GM21423 (cell line): Measurements from ENCODE around the gene TMEM171.

Experiments used
- ATAC-seq: cut with Tn5 transposase; IDR thresholded peaks from one replicate; pipeline ENCODE4 v1.9.1; 2021; ENCODE audit warnings: mild to moderate bottlenecking, moderate library complexity; ENCODE audit not compliant: unreplicated experiment

TMEM171 gene

DNA sequence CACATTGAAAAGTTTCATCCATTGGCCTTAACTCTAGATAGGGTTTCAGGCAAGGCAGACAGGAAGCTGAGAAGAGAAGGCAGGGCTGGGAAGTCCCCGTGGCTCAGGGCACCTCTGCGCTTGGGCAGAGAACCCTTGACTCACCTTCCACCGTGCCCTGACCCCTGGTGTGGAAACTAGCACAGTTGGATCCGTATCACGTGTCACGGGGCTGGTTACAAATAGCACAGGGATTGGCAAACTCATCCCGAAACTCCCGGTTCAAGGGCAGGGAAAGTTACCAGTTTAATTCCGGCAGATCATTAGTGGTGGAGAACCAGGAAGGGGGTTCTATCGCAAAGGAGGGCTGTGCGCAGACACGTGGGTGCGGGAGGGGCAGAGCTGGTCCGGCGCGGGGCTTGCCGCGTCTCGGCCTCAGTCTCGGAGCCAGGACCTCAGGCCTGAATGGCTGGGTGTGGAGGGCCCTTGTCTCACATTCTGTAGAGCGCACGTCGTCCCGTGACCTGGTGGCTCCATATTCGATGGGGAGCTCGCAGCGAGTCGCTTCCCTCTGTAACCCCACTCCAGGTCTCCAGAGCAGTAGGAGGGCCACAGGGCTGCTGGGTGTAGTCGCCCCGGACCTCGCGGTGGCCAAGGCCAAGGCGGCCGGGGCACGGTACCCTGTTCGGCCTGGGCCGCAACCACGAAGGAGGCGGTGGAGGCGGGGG lies 771 bp upstream of the TMEM171 start:
- no peak for ATAC-seq

DNA sequence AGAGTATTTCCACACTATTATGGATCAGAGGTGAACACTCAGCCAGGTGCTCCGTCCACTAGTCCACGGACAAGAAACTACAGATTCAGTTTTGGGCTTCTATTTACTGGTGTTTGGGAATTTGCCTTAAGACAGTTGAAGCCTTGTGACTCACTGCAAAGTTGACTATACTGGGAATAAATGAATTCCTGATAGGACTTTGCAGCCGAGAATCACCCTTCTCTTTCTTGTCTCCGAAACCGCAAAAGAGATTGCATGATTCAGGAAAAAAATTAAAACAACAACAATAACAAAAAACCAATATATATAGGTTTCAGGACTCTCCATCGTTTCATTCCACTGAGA lies 716 bp downstream of the TMEM171 start:
- no peak for ATAC-seq

DNA sequence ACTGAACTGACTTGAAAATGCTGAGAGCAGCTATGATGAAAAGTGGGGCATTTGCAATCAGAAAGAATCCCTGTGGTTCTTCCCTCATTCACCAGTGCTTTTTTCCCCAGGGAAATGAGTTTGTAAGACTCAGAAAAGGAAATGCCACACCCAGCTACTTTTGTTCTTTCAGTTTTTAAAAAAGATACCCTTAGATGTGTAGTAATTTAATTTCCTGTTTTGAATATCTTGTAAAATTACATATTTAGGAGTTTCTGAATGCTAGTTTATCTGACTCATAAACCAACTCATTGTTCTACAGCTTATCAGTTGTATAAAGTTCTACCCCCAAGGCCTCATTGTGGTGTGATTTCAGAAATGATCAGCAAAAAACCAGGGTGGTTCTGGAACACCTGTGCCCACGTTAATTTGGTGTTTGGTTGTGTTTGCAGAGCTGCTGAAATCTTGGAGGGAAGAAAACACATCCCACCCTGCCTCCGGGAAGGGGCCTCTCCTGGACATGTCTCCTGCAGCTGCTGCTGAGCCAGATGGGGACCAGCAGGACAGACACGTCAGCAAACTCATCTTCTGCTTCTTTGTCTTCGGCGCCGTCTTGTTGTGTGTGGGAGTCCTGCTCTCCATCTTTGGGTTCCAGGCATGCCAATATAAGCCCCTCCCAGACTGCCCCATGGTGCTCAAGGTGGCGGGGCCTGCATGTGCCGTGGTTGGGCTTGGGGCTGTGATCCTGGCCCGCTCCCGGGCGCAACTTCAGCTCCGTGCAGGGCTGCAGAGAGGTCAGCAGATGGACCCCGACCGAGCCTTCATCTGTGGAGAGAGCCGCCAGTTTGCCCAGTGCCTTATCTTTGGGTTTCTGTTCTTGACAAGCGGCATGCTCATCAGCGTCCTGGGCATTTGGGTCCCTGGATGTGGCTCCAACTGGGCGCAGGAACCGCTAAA lies 2.8 kb downstream of the TMEM171 start:
- ATAC-seq = no peak

DNA sequence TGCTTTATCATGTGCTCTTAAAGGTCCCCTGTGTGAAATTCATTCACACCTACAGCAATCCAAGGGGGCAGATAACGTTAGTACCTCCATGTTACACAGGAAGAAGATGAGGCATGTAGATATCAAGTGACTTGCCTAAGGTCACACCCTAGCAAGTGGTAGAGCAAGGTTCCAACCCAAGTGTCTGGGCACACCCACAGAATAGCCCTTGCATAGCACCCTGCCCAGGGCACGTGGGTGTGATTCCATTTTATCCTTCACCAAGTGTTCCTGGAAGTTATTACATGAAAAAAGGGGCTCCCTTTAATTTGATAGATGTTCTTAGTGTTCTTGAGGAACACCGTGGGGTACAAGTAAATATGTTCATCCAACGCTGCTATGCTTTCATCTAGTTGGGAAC lies 4.9 kb downstream of the TMEM171 start:
- ATAC-seq = no peak

DNA sequence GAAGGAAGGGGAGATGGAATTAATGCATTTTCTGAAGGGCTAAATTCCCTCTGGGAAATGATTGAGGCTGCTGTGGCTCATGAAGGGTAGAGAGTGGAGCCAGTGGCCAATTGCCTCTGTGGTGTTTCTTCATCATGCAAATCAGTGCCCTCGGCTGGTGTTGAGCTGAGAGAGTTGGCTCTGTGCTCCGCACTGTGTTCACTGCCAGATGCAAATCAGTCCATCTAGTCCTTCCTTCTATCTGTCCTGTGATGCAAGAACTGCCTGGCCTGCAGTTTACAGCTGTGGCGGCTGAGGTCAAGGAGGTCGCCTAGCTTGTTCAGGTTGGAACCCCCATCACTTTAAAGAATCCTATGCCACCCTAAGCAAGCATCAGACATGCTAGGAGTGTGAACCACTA lies 6.0 kb downstream of the TMEM171 start:
- no peak for ATAC-seq

DNA sequence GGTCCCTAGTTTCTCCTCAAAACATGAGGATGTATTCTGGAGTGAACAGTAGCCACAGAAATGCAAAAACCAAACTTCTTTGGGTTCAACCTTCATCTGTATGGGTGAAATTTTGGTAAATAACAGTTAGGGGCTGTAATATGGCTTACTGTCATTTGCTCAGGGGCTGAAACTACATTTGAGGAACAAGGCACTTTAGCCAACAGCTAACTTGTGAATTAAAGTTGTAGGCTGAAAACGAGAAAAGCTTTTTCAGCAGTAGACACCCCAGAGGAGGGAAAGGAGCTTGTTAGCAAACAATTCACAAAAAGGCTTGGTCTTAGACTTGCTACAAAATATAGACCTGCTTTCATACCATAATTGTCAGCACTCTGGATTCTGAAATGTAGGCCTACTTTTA lies 6.6 kb downstream of the TMEM171 start:
- no peak for ATAC-seq

DNA sequence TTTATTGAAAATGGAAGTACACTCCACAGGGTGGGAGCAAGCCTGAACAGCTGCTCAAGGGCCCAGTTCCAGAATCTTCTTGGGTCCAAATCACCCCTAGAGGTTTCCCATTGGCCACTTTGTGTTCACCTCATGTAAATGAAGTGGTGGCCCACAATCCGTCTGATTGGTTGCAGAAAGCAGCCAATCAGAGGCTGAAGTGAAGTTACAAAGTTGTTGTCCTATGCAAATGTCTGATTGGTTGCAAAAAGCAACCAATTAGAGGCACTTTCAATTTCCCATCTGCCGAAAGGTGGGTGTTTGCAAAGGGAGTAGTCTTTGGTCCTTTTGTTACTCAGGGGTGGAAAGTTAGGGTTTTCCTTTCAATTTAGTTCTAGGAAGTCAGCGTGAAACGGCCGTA lies 8.8 kb downstream of the TMEM171 start:
- no peak for ATAC-seq

DNA sequence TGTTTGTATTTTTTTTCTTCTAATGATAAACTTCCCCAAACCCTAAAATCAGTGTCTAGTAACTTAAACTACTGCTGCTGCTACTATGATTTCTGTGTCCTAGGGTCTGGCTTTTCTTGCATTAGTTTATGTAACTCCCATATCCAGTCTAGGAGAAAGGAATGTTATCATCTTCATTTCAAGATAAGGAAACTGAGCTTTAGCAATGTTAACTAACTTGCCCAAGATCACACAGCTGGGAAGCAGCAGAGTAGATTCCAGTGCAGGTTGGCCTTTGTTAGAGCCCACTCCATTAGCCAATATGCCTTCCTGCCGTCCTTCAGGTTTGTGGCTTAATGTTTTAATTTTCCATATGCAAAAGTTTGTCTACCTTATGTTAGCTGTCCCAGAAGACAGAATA lies 10.4 kb downstream of the TMEM171 start:
- ATAC-seq = no peak

DNA sequence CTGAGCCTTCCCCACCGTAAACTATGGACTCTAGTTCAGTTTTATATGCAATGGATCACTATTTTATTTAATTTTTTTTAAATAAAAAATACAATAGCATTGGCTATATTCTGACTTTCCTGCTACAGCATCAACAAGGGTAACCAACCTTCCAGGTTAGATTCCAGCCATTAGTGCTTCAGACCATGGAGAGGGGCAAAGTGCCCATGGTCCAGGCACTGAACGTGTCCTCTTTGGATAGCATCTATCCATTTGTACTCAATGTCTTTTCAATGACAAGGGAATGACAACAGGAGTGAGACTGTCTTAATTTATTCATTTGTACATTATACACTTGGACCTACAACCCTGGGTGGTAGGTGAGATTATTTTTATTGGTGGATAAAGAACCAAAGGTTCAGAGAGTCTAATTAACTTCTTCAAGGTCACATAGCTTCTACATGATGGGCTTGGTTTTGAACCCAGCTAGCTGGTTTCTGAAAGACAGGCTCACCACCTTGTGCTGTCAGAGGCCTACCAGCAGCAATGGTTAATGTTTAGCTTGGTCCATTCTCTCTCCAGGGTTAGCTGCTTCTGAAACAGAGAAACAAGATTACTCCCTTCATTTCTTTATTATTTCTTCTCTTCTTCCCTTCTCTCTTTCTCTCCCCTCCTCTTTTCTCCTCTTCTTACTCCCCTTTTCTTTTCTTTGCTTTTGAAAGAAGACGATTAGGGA lies 11.5 kb downstream of the TMEM171 start:
- ATAC-seq = no peak

DNA sequence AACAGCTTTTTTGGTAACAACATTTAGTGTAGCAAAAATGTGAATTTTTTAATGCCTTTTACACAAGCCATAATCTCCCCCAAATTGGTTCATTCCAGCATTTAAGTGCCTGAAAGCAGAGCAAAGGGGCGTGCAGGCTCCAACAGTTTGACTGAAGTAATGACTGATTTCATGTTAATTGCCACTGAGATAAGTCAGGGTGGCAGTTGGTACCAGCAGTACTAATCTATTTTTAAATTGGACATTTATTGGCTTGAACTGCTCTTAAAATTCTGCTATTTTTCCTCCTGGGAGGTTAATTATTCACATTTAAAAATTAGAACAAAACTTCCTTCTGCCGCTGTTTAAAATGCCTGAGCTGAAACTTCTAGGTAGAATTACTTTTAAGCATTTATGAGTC lies 12.4 kb downstream of the TMEM171 start:
- ATAC-seq = no peak

DNA sequence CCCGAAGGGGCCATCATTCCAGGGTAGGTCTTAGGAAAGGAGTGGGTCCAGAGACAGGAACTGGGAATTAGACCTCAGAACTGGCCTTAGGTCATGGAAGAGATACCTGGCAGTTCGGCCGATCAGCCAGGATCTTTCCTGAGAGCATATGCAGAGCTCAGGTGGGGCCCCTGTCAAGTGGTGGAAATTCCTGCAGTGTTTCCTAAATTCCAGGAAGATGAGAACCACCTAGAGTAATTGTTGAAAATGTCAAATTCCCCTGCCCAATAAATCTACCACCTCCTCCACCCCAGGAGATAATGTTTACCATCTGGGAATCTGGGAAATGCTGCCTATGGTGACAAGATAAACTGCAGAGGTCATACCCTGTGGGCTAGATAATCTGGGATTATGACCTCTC lies 14.6 kb downstream of the TMEM171 start:
- no peak for ATAC-seq

DNA sequence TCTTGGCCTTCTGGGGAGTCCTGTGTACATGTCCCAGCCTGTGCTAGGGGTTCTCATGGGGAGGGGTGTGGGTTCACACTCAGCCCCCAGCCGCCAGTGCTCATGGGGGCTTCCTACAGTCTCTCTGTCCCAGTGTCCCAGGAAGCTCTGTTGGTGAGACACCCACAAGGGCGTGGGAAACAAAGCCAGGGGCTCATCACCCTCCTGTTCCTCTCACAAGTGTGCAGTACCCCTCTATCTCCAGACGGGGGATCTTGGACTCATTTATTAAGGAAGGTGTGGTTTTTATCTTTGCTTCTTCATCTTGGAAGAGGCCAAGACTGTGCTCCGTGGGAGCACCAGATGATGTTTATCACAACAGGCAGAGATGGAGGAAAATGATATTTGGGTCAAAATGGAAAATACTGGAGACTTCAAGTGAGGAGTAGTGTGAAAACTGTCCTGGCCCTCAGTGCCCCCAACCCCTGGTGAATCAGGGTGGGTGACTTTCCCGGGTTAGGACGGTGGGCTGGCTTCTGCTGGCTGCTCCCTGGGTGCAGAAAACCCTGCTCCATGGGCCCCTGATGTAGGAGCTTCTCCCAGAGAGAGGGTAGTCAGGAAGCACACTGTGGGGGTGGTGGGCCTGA lies 15.2 kb downstream of the TMEM171 start:
- no peak for ATAC-seq

DNA sequence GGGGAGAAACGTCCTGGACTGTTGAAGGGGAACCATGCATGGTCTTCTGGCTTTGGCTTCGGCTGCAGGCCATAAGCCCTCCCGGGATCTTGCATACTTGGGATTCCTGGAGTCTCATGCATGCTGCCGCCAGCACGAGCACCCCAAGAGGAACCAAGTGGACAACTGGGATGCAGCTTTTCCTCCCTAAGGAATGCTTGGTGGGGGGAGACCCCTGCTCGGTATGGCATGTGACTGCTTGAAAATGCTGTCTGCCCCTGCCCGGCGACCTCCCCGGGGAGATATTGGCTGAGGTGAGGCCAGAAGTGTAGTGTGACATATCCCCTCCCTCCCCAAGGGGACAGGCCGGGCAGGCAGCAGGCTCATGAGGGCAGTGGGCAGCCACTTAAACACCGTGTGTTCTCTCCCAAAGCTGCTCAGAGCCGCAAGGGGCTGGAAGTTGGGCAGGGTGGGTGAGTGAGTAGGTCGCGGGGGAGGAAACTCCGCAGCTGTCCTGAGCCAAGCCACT lies 15.7 kb downstream of the TMEM171 start:
- no peak for ATAC-seq

DNA sequence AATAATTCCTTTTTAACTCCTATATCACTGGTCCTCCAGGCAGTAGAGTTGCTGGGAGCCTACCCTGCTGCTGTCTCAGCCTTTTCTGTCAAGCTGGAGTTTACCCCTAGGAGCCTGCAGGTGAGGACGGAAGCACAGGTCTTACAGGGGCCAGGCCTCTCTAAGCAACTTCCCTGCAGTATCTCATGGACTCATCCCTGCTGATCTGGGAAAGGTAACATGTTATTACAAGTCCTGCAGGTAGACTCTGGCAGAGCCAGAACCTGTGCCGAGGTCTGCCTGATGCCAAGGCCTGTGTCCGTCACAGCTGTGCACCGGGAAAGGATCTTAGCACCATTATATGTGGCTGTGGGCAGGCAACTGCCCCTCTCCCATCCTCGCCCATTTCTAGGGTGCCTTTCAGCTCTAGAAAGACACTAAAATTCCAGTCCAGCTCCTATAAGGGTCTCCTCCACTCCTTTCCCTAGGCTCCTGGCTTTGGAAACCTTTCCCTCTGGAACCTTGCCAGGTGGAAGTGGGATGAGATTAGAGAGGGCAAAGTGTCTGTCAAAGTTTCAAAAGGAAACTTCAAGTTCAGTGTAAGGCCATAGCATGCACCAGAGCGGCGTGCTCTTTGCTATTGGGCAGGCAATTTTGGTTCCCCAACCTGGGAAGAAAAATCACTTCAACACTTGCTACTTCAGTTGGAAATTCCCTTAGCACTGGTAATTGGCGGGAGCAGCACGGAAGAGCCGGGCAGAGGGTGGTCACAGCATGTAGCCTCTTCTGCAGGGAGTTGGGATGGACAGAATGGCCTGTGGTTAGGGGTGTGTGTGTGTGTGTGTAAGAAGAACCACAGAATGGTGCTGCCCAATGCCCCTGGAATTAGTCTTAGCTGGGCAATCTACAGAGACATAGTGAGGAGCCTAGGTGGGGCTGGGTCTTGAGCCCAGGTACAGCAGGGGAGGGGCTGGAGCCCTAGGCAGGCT lies 17.5 kb downstream of the TMEM171 start:
- ATAC-seq = no peak

DNA sequence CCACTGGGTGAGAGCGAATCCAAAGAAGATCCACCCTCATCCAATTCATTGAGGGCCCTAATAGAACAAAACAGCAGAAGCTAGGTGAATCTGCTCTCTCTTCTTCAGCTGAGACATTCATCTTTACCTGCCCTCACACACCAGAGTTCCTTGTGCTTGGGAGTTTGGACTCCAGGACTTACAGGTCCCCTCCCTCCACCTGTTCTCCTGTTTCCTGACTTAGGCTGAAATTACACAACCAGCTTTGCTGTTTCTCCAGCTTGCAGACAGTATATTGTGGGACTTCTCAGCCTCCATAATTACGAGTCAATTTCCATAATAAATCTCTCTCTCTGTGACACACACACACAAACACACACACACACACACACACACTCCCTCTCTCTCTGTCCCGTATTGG lies 19.1 kb downstream of the TMEM171 start:
- no peak for ATAC-seq

DNA sequence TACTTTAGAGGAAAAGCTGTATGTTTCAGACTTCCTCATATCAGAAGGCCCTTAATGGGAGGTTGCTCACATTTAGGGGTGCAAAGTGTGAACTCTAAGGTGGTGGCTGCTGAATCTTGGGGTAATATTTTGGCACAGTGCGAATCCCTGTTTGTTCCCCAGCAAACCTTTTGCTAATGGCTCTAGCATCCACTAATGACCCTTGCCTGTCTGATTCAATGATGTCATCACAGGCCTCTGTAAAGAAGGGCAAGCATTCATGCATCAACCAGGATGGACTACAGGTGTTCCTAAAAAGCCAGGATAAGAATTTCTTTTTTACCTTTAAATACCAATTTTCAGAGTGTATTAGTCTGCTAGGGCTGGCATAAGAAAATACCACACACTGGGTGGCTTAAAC lies 20.4 kb downstream of the TMEM171 start:
- ATAC-seq = no peak

DNA sequence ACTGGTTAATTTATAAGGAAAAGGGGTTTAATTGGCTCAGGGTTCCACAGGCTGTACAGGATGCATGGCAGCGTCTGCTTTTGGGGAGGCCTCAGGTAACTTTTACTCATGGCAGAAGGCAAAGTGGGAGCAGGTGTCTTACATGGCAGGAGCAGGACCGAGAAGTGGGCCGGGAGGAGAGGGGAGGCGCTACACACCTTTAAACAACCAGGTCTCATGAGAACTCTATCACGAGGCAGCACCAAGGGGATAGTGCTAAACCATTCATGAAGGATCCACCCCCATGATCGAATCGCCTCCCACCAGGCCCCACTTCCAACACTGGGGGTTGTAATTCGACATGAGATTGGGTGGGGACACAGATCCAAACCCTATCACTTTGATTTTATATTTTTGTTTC lies 21.7 kb downstream of the TMEM171 start:
- ATAC-seq = no peak

DNA sequence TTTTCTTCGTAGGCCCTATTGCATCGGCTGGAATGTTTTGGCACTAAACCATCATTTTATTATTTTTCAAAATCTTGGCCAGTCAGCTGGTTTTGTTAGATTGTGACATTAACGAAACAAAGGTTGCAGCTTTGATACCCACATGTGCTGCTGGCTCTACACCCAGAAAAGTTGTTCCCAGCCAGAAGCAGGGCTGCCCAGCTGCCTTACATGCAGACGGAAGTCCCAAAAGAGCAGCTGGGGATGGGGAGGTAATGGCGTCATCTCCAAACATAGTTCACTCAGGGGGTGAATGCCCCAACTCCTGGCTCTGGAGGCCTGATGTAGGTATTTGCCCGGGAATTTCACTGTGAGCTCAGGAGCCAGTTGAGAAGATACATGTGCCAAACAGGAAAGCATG lies 23.3 kb downstream of the TMEM171 start:
- ATAC-seq = no peak

DNA sequence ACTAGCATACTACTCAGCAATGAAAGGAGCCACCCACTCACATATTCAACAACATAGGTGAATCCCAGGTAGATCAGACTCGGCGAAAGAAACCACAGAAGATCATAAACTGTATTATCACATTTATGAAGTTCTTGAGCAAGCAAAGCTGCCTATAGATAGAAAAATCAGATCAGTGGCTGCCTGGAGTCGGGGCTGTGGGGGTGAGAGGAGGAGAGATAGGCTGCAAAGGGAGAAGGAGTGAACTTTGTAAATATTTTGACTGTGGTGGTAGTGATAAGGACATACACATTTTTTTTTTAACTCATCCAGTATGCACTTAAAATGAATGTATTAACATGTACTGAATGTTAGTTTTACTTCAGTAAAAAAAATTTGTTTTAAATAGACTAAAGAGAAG lies 29.2 kb downstream of the TMEM171 start:
- ATAC-seq = no peak

DNA sequence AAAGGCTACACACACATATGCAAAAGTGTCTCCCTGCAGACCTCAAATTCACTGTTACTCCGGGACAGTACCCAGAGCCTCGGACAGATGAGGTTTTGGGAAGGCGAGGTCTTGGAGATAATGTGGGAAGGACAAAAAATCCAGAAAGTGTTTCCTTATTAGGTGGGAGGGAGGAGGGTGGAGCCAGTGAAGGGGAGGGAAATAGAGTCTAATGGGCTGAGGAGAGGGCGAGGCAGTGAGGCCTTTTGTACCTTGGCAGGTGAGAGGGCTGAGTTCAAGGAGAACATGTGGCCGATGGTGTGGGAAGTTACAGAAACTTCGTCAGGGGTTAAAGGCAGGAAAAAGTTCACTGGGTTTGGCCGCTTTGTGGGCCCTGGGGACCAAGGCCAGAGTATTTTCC lies 30.5 kb downstream of the TMEM171 start:
- no peak for ATAC-seq
